Mesothelial cell of epicardium (in vitro differentiated cells): ENCODE results near the gene SSH2. TPM values are rescaled to one million over a fixed set of nuclear protein-coding genes. Genes with fewer than 3 reads are reported as not detected.

Source experiments
- DNase-seq, 2 experiments: peaks; one replicate each; pipeline ENCODE4 v3.0.0; 2021; ENCODE audit warnings: low spot score in 2 of 2; ENCODE audit not compliant: unreplicated experiment in 2 of 2
- H3K27ac Mint-ChIP-seq: 2 replicates; pipeline ENCODE4 v1.8.0; 2021; ENCODE audit warnings: mixed read lengths
- H3K27me3 Mint-ChIP-seq: 2 replicates; pipeline ENCODE4 v1.8.0; 2021; ENCODE audit warnings: low read depth, mixed read lengths
- H3K36me3 Mint-ChIP-seq: 2 replicates; pipeline ENCODE4 v1.8.0; 2021; ENCODE audit warnings: mixed read lengths
- H3K4me1 Mint-ChIP-seq: 2 replicates; pipeline ENCODE4 v1.8.0; 2021; ENCODE audit warnings: mixed read lengths
- H3K4me3 Mint-ChIP-seq: 2 replicates; pipeline ENCODE4 v1.8.0; 2021; ENCODE audit warnings: mild to moderate bottlenecking, moderate library complexity, mixed read lengths
- H3K9me3 Mint-ChIP-seq: 2 replicates; pipeline ENCODE4 v1.8.0; 2021; ENCODE audit warnings: mixed read lengths
- total RNA-seq: library from RNA; stranded (reverse); gene quantifications from 3 replicates; pipeline ENCODE4 v1.2.1, GENCODE V29; 2021
- TF ChIP-seq, protein P1 (sequence below): fragments of 200-600 bp; sonication (generic); IDR thresholded peaks from one replicate; pipeline ENCODE4 v1.5.0; 2021; ENCODE audit warnings: antibody characterized with exemption; ENCODE audit not compliant: unreplicated experiment

The SSH2 gene
- total RNA-seq, 1 donor from 2014 or later, result 23.7 TPM

DNA sequence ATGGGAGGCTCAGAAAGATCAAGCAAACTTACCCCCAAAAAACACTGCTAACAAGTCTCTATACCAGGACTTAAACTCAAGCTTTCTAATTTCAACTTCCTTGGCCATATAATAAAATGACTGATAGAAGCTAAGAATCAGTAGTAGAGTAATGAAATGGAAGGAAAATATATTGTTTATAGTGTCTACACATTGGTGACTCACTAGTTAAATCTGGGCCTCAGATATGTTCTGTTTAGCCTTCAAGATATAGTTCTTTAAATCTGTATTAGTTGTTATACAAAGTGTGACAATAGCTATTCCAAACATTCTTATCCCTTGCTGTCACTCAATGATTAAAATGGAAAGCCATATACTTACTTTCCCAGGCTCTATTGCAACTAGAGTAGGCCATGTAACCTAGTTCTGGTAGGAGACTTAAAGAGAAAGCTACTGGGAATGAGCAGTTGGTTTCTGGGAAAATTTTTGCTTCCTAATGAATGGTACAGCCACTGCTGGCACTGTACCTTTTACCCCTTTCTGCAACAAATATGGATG, 18.3 kb downstream of the SSH2 start:
- peaks cover 5% of the 10 kb centered on the region for H3K36me3 Mint-ChIP-seq
- no peak for DNase-seq
- no peak overlapping the region for H3K27ac Mint-ChIP-seq
- H3K9me3 Mint-ChIP-seq, result peaks cover 7% of the 10 kb centered on the region
- H3K27me3 Mint-ChIP-seq, result no peaks in the 10 kb centered on the region
- no peak overlapping the region for H3K4me3 Mint-ChIP-seq
- no peaks in the 10 kb centered on the region for H3K4me1 Mint-ChIP-seq
- TF ChIP-seq, protein P1, sequence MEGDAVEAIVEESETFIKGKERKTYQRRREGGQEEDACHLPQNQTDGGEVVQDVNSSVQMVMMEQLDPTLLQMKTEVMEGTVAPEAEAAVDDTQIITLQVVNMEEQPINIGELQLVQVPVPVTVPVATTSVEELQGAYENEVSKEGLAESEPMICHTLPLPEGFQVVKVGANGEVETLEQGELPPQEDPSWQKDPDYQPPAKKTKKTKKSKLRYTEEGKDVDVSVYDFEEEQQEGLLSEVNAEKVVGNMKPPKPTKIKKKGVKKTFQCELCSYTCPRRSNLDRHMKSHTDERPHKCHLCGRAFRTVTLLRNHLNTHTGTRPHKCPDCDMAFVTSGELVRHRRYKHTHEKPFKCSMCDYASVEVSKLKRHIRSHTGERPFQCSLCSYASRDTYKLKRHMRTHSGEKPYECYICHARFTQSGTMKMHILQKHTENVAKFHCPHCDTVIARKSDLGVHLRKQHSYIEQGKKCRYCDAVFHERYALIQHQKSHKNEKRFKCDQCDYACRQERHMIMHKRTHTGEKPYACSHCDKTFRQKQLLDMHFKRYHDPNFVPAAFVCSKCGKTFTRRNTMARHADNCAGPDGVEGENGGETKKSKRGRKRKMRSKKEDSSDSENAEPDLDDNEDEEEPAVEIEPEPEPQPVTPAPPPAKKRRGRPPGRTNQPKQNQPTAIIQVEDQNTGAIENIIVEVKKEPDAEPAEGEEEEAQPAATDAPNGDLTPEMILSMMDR, result no peak

DNA sequence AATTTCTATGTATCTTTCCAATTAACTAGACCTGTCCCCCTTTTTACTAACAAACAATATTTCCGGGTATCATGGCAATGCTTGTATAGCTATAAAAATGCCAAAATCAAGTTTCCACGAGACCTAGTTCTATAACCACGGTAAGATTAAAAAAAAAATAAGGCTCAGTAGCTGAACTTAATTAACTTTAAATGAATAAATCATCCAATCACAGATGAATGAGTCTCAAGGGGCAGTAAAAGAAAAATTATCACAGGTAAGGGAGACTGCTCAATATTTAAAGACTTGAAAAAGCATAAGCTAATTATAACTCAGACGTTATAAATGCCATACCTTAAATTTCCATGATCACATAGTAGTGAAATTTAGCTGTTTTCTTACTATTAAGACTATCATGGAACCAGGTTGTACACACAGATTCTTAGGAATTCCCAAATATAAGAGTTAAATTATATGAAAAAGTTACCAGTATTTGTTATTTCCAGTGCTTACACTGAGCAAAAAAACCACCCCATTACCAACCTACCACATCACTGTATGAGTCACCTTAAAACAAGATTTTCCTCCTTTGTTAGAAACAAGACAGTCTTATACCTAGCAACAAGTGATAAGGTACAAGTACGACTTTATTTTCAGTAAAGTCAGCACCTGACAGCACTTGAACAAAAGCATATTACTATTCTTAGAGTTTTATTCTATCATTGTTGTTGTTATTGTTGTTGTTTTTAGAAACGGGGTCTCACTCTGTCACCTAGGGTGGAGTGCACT, 20.6 kb downstream of the SSH2 start:
- TF ChIP-seq, protein P1, result no peak
- peaks cover 24% of the 10 kb centered on the region for H3K9me3 Mint-ChIP-seq
- H3K4me1 Mint-ChIP-seq, result no peaks in the 10 kb centered on the region
- H3K27me3 Mint-ChIP-seq, result no peaks in the 10 kb centered on the region
- H3K4me3 Mint-ChIP-seq, result no peak overlapping the region
- no peak overlapping the region for H3K27ac Mint-ChIP-seq
- DNase-seq, result no peak
- H3K36me3 Mint-ChIP-seq, result peaks cover 15% of the 10 kb centered on the region

DNA sequence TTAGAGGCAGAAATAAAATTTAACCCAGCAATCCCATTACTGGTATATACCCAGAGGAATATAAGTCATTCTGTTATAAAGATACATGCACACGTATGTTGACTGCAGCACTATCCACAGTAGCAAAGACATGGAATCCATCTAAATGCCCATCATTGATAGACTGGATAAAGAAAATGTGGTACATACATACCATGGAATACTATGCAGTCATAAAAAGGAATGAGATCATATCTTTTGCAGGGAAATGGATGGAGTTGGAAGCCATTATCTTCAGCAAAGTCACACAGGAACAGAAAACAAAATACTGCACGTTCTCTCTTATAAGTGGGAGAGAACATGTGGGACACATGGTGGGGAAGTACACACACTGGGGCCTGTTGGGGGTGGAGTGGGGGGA, 23.1 kb downstream of the SSH2 start:
- H3K4me1 Mint-ChIP-seq, result no peaks in the 10 kb centered on the region
- H3K4me3 Mint-ChIP-seq, result no peak overlapping the region
- H3K27me3 Mint-ChIP-seq, result no peaks in the 10 kb centered on the region
- H3K27ac Mint-ChIP-seq, result no peak overlapping the region
- DNase-seq, result no peak
- H3K36me3 Mint-ChIP-seq, result peaks cover 15% of the 10 kb centered on the region
- peaks cover 26% of the 10 kb centered on the region for H3K9me3 Mint-ChIP-seq
- TF ChIP-seq, protein P1, result no peak

DNA sequence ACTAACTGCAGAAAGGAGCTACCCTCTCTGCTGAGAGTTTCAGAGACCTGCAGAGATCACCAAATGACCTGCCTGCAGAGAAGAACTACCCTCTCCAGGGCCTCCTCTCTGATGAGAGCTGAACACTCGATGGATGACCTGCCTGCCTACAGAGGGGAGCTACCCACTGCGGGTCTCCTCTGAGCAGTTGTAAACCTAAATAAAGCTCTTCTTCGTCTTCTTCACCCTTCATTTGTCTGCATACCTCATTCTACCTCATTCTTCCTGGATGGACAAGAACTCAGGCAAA, 24.2 kb downstream of the SSH2 start:
- TF ChIP-seq, protein P1, result no peak
- Mint-ChIP-seq H3K4me1 (no peaks in the 10 kb centered on the region), H3K36me3 (peaks cover 15% of the 10 kb centered on the region), H3K4me3 (no peak overlapping the region), H3K9me3 (peaks cover 26% of the 10 kb centered on the region), H3K27me3 (no peaks in the 10 kb centered on the region), H3K27ac (no peak overlapping the region)
- no peak for DNase-seq

DNA sequence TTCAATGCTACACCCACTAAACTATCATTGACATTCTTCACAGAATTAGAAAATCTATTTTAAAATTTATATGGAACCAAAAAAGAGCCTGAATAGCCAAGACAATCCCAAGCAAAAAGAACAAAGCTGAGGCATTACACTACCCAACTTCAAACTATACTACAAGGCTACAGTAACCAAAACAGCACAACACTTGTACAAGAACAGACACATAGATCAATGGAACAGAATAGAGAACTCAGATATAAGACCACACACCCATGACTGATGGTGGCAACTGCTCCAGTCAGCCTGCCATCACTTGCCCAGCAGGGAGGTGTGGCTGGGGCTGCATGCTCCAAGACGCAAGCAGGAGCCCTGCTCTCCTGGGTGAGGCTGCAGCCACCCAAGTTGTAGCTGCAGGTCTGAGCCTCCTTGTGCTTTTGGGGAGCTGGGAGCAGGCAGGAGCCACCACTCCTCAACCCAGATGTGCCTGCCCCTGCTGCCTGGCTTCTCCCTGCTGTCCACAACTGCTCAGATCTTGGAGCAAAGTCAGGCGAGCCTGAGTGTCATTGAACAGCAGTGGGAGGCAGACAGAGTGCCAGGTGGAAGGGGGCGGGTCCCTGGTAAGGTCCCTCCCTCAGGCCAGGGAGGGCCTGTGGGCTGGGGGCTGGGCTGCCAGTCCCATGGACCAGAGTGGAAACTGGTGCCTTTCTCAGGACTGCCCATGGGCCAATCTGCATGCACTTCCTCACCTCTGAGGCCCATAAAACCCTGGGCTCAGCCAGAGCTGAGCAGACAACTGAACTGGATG, 24.7 kb downstream of the SSH2 start:
- no peaks in the 10 kb centered on the region for H3K4me1 Mint-ChIP-seq
- TF ChIP-seq, protein P1, result no peak
- DNase-seq, result no peak
- peaks cover 15% of the 10 kb centered on the region for H3K36me3 Mint-ChIP-seq
- peaks cover 26% of the 10 kb centered on the region for H3K9me3 Mint-ChIP-seq
- H3K27ac Mint-ChIP-seq, result no peak overlapping the region
- no peak overlapping the region for H3K4me3 Mint-ChIP-seq
- no peaks in the 10 kb centered on the region for H3K27me3 Mint-ChIP-seq
